ENCODE data around the gene ENOX1. TPM values are rescaled to one million over a fixed set of nuclear protein-coding genes. Genes with fewer than 3 reads are reported as not detected.

Gene ENOX1
- total and polyA plus RNA-seq, 2 of the 13 experiments (the other 11 are each of a cell fraction or from before 2014, with no cell fraction given), result not detected

- TF ChIP-seq ZNF142 (CRISPR knock-in tag; IDR thresholded peaks at IDR 0.05), result no peak
- no peak for TF ChIP-seq ZNF441 (CRISPR knock-in tag; IDR thresholded peaks at IDR 0.05; ENCODE audit: borderline replicate concordance)
- no peak for TF ChIP-seq CSRNP1 (CRISPR knock-in tag; IDR thresholded peaks at IDR 0.05)
- no peak for TF ChIP-seq THAP9 (CRISPR knock-in tag; IDR thresholded peaks at IDR 0.05; ENCODE audit: borderline replicate concordance)
- no peak for TF ChIP-seq ZNF503 (CRISPR knock-in tag; IDR thresholded peaks at IDR 0.05)
- TF ChIP-seq SRF (IDR thresholded peaks at IDR 0.05; ENCODE audit: low read depth, low read length), result no peak
- no peak for TF ChIP-seq ZNF607 (CRISPR knock-in tag; IDR thresholded peaks at IDR 0.05; ENCODE audit: borderline replicate concordance)
- TF ChIP-seq TRIM24 (CRISPR knock-in tag; IDR thresholded peaks at IDR 0.05), result no peak
Measured at GRCh38 chr13:43755844-43756243, 30.9 kb downstream of the ENOX1 start (continued).

Measured in HepG2 (cell line).